ENCODE data around the gene APP.
A peak's percentile ranks its signal among the peaks of the same experiment; 100 is the strongest.

The APP gene

GRCh38 chr21:25949701-25950100 is 220.9 kb downstream of the APP start:
- no peak overlapping the region for H3K4me3 ChIP-seq (ENCODE audit: low read depth, low read length)
- no peak for DNase-seq (ENCODE audit: low read depth)
- TF ChIP-seq CTCF (conservative IDR thresholded peaks at IDR 0.05; ENCODE audit: low read depth, low read length), result no peak

- DNase-seq (ENCODE audit: low read depth), result no peak
- no peak overlapping the region for H3K4me3 ChIP-seq (ENCODE audit: low read depth, low read length)
- TF ChIP-seq CTCF (conservative IDR thresholded peaks at IDR 0.05; ENCODE audit: low read depth, low read length), result no peak
These were observed 225.8 kb downstream of the APP start for GRCh38 chr21:25944672-25945213.

- H3K4me3 ChIP-seq (ENCODE audit: low read depth, low read length), result no peak overlapping the region
- no peak for DNase-seq (ENCODE audit: low read depth)
- no peak for TF ChIP-seq CTCF (conservative IDR thresholded peaks at IDR 0.05; ENCODE audit: low read depth, low read length)
These were observed 226.5 kb downstream of the APP start for GRCh38 chr21:25944082-25944481.

GRCh38 chr21:25942135-25942534 is 228.4 kb downstream of the APP start:
- TF ChIP-seq CTCF (conservative IDR thresholded peaks at IDR 0.05; ENCODE audit: low read depth, low read length), result no peak
- peak; percentile 42 for DNase-seq (ENCODE audit: low read depth)
- H3K4me3 ChIP-seq (ENCODE audit: low read depth, low read length), result no peak overlapping the region

- H3K4me3 ChIP-seq (ENCODE audit: low read depth, low read length), result no peak overlapping the region
- DNase-seq (ENCODE audit: low read depth), result no peak
- TF ChIP-seq CTCF (conservative IDR thresholded peaks at IDR 0.05; ENCODE audit: low read depth, low read length), result no peak
These were observed 231.2 kb downstream of the APP start for GRCh38 chr21:25939396-25939761.

- DNase-seq (ENCODE audit: low read depth), result peak; percentile 28
- H3K4me3 ChIP-seq (ENCODE audit: low read depth, low read length), result no peak overlapping the region
- no peak for TF ChIP-seq CTCF (conservative IDR thresholded peaks at IDR 0.05; ENCODE audit: low read depth, low read length)
These were observed 231.7 kb downstream of the APP start for GRCh38 chr21:25938658-25939395.

- no peak for TF ChIP-seq CTCF (conservative IDR thresholded peaks at IDR 0.05; ENCODE audit: low read depth, low read length)
- no peak overlapping the region for H3K4me3 ChIP-seq (ENCODE audit: low read depth, low read length)
- DNase-seq (ENCODE audit: low read depth), result peak; percentile 38
These were observed 233.8 kb downstream of the APP start for GRCh38 chr21:25936776-25937175.

Data from choroid plexus epithelial cell (primary cell).